Endothelial cell of umbilical vein (primary cell): ENCODE data around the gene PTGES3L. TPM values are rescaled to one million over a fixed set of nuclear protein-coding genes. Genes with fewer than 3 reads are reported as not detected.

Source experiments
- BruUV-seq: library from RNA; stranded (reverse); fragments of 400-500 nt; replicated peaks from 2 replicates; lab custom pipeline; 2021; lab: Mats Ljungman, UMichigan
- CTCF ChIA-PET: fragments of 300-600, 350-600 bp; sonication (Branson Sonifier 250); formaldehyde crosslinking; loops from one replicate; lab custom pipeline; 2021; ENCODE audit warnings: antibody characterized with exemption, inconsistent platforms; lab: Charles Lee
- POLR2A ChIA-PET: fragments of 300-600, 350-600 bp; sonication (Branson Sonifier 250); formaldehyde crosslinking; loops from one replicate; lab custom pipeline; 2021; ENCODE audit warnings: antibody characterized with exemption, inconsistent platforms; lab: Charles Lee
- DNase-seq: peaks from one replicate; pipeline ENCODE4 v3.0.0-alpha.2; 2011; ENCODE audit warnings: low read depth, low spot score
- FAIRE-seq: peaks from 2 replicates; lab custom pipeline; 2011; peaks lifted over from hg19 to GRCh38; lab: Jason Lieb, UNC
- H2AFZ ChIP-seq: 2 replicates; pipeline ENCODE4 v1.6.0; 2012; ENCODE audit warnings: low read depth, low read length, control low read depth, inconsistent platforms
- H3K27ac ChIP-seq: 2 replicates; pipeline ENCODE4 v1.5.1; 2011; ENCODE audit warnings: low read depth, mild to moderate bottlenecking, control low read depth, low read length, moderate library complexity; ENCODE audit not compliant: insufficient read depth
- H3K27me3 ChIP-seq, 2 experiments: 2 replicates each; pipeline versions ENCODE4 v1.6.0 to v1.6.1; 2011; ENCODE audit warnings: low read length in 2 of 2, mixed read lengths in 1 of 2; ENCODE audit not compliant: control insufficient read depth in 2 of 2, insufficient read depth in 2 of 2
- H3K36me3 ChIP-seq, 2 experiments: 2 replicates in 1 of 2; 3 replicates in 1 of 2; pipeline ENCODE4 v1.5.1; 2011; ENCODE audit warnings: low read length in 2 of 2, mild to moderate bottlenecking in 1 of 2, moderate library complexity in 1 of 2; ENCODE audit not compliant: control insufficient read depth in 2 of 2, insufficient read depth in 2 of 2; ENCODE audit errors: extremely low read depth in 1 of 2
- H3K4me1 ChIP-seq: 3 replicates; pipeline ENCODE4 v1.5.1; 2011; ENCODE audit warnings: mild to moderate bottlenecking, low read length; ENCODE audit not compliant: control insufficient read depth, insufficient read depth; ENCODE audit errors: extremely low read depth
- H3K4me2 ChIP-seq: 2 replicates; pipeline ENCODE4 v1.6.1; 2011; ENCODE audit warnings: low read length, control low read depth, mixed read lengths; ENCODE audit not compliant: insufficient read depth
- H3K4me3 ChIP-seq, 3 experiments: fragments of 200-600 bp in 1 of 3; sonication (generic), shearing (Covaris generic) in 1 of 3; replicated peaks in 1 of 3; 2 replicates each; pipeline ENCODE4 v1.5.1; 2011 to 2016; ENCODE audit warnings: control low read depth in 3 of 3, low read length in 3 of 3, mild to moderate bottlenecking in 2 of 3, inconsistent platforms in 1 of 3, low read depth in 1 of 3, moderate library complexity in 1 of 3; ENCODE audit not compliant: insufficient read depth in 1 of 3
- H3K79me2 ChIP-seq: 2 replicates; pipeline ENCODE4 v1.6.0; 2012; ENCODE audit warnings: low read length, inconsistent platforms; ENCODE audit not compliant: control insufficient read depth, insufficient read depth
- H3K9ac ChIP-seq: replicated peaks from 2 replicates; pipeline ENCODE3; 2011; ENCODE audit warnings: low read length, control low read depth; ENCODE audit not compliant: insufficient read depth; ENCODE audit errors: extremely low read depth
- H3K9me1 ChIP-seq: replicated peaks from 3 replicates; pipeline ENCODE4 v1.6.0; 2011; ENCODE audit warnings: mild to moderate bottlenecking, low read length; ENCODE audit not compliant: control insufficient read depth, insufficient read depth; ENCODE audit errors: extremely low read depth
- H3K9me3 ChIP-seq: replicated peaks from 2 replicates; pipeline ENCODE4 v1.5.1; 2012; ENCODE audit warnings: low read length, inconsistent platforms; ENCODE audit not compliant: control insufficient read depth, insufficient read depth
- H4K20me1 ChIP-seq: replicated peaks from 2 replicates; pipeline ENCODE3; 2011; ENCODE audit warnings: mild to moderate bottlenecking, low read length; ENCODE audit not compliant: control insufficient read depth, insufficient read depth; ENCODE audit errors: extremely low read depth
- EZH2 ChIP-seq: IDR thresholded peaks from 2 replicates; pipeline ENCODE4 v1.6.1; 2012; ENCODE audit warnings: borderline replicate concordance, low read depth, mild to moderate bottlenecking, moderate library complexity, low read length, inconsistent platforms; ENCODE audit not compliant: severe bottlenecking
- GATA2 ChIP-seq: IDR thresholded peaks from 2 replicates; pipeline ENCODE4 v1.7.0; 2011; ENCODE audit warnings: low read depth, mild to moderate bottlenecking, moderate library complexity, mixed read lengths, low read length; ENCODE audit not compliant: insufficient read length, insufficient read depth
- JUN ChIP-seq: IDR thresholded peaks from 2 replicates; pipeline ENCODE4 v1.6.1; 2011; ENCODE audit warnings: borderline replicate concordance, low read depth; ENCODE audit not compliant: insufficient read length, insufficient read depth
- POLR2AphosphoS5 ChIP-seq: IDR thresholded peaks from 2 replicates; pipeline ENCODE4 v1.6.1; 2012; ENCODE audit warnings: low read depth, mild to moderate bottlenecking, control low read depth, low read length, moderate library complexity; ENCODE audit not compliant: insufficient read depth
- dilution Hi-C: fragments of 300-500 bp; cut with MboI; formaldehyde crosslinking; loops from one replicate; pipeline ENCODE4 v1.15.0; 2019; ENCODE audit warnings: low sequenced_read_pairs; ENCODE audit not compliant: extremely low pct_ligation_motif_present
- intact Hi-C: fragments of 100-400 bp; cut with micrococcal nuclease; formaldehyde crosslinking; loops from one replicate; pipeline ENCODE4 v1.10.0; 2022
- polyA plus RNA-seq, 4 experiments: library from polyadenylated mRNA; depleted of rRNA in 3 of 4; stranded (reverse) in 3 of 4; unstranded in 1 of 4; fragments of >200 nt; gene quantifications; 2 replicates each; pipeline versions ENCODE4 v1.2.1 to v1.2.3, GENCODE V29; 2011 to 2012; ENCODE audit warnings: missing spikeins in 1 of 4
- total RNA-seq: library from RNA; stranded (reverse); gene quantifications from 2 replicates; pipeline ENCODE4 v1.2.3, GENCODE V29; 2021
- TF ChIP-seq, protein P1 (sequence below), 2 donors: IDR thresholded peaks; 1 replicate in 1 of 2; 2 replicates in 1 of 2; pipeline ENCODE4 v1.5.1; 2011; ENCODE audit warnings: low read length in 2 of 2, mild to moderate bottlenecking in 2 of 2, moderate library complexity in 2 of 2, control low read depth in 1 of 2, inconsistent platforms in 1 of 2, low read depth in 1 of 2; ENCODE audit not compliant: insufficient read depth in 1 of 2; ENCODE audit errors: extremely low read depth in 1 of 2

PTGES3L gene
- total and polyA plus RNA-seq, 2 donors (not counting 3 experiments of a cell fraction or from before 2014, with no cell fraction given), result 0.23 TPM; not detected in 1

DNA sequence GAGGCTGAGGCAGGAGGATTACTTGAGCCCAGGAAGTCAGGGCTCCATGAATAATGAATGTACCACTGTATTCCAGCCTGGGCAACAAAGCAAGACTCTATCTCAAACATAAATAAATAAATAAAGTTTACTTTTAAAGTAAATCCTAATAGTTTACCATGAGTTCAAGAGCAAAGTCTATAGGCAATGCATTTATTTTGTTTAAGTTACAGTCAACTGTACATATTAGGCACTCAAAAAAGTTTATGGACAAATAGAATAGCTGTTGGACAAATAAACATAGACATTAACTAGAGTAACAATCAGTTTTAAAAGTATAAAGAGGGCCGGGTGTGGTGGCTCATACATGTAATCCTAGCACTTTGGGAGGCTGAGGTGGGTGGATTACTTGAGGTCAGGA is 12.0 kb downstream of the PTGES3L start:
- peaks cover 9% of the 10 kb centered on the region for H3K79me2 ChIP-seq
- H3K4me3 ChIP-seq, result no peak overlapping the region
- dilution Hi-C loops (no loop called here), intact Hi-C loops (no loop called here)
- H3K36me3 ChIP-seq, result no peaks in the 10 kb centered on the region
- H3K4me2 ChIP-seq, result no peak overlapping the region
- H3K9me3 ChIP-seq, result no peaks in the 10 kb centered on the region
- FAIRE-seq (no peak), DNase-seq (no peak)
- TF ChIP-seq GATA2, result no peak
- TF ChIP-seq POLR2AphosphoS5, result no peak
- no peak for TF ChIP-seq EZH2
- TF ChIP-seq, protein P1, sequence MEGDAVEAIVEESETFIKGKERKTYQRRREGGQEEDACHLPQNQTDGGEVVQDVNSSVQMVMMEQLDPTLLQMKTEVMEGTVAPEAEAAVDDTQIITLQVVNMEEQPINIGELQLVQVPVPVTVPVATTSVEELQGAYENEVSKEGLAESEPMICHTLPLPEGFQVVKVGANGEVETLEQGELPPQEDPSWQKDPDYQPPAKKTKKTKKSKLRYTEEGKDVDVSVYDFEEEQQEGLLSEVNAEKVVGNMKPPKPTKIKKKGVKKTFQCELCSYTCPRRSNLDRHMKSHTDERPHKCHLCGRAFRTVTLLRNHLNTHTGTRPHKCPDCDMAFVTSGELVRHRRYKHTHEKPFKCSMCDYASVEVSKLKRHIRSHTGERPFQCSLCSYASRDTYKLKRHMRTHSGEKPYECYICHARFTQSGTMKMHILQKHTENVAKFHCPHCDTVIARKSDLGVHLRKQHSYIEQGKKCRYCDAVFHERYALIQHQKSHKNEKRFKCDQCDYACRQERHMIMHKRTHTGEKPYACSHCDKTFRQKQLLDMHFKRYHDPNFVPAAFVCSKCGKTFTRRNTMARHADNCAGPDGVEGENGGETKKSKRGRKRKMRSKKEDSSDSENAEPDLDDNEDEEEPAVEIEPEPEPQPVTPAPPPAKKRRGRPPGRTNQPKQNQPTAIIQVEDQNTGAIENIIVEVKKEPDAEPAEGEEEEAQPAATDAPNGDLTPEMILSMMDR (IDR thresholded peaks at IDR 0.05; ENCODE audit: extremely low read depth in 1 of 2, insufficient read depth in 1 of 2, low read depth in 1 of 2, low read length in 2 of 2), result no peak
- TF ChIP-seq JUN, result no peak
- H2AFZ ChIP-seq, result no peak overlapping the region
- no TSS peak for BruUV-seq
- H3K4me1 ChIP-seq, result peaks cover 6% of the 10 kb centered on the region
- H3K9ac ChIP-seq, result no peak overlapping the region
- ChIA-PET CTCF (interaction anchor here (0.8 to 1.7 kb wide), 2 partner anchors 15 to 30 kb away, joined by 3 to 8 read pairs; partner anchors contain the start of gene RPL27), POLR2A (no interaction called here)
- no peak overlapping the region for H3K27ac ChIP-seq
- H4K20me1 ChIP-seq, result no peaks in the 10 kb centered on the region
- H3K27me3 ChIP-seq, result peaks cover 2% of the 10 kb centered on the region in 2 experiments
- no peaks in the 10 kb centered on the region for H3K9me1 ChIP-seq
